ENCODE results near the gene OSBPL2.

OSBPL2 gene
- 42.4 to 76.2 (median 72.9) reads per million in 3 experiments for total RNA-seq

GRCh38 chr20:62237801-62238568 is at the start of gene OSBPL2:
OSBPL2 (plus strand) TSS chr20:62238521; CDS start chr20:62256185, 17,664 bp downstream.
- peak; percentile 100 for DNase-seq

GRCh38 chr20:62190639-62191411 is 47.5 kb upstream of the OSBPL2 start:
- DNase-seq: no peak

- DNase-seq: no peak
Measured at GRCh38 chr20:62191781-62192559, 46.4 kb upstream of the OSBPL2 start.

- no peak for DNase-seq
Measured at GRCh38 chr20:62192635-62193034, 45.7 kb upstream of the OSBPL2 start.

- no peak for DNase-seq
Measured at GRCh38 chr20:62193079-62194025, 45.0 kb upstream of the OSBPL2 start.

- DNase-seq: no peak
Measured at GRCh38 chr20:62195075-62195405, 43.3 kb upstream of the OSBPL2 start.

- no peak for DNase-seq
Measured at GRCh38 chr20:62195736-62196135, 42.6 kb upstream of the OSBPL2 start.

- DNase-seq: no peak
Measured at GRCh38 chr20:62196286-62196685, 42.0 kb upstream of the OSBPL2 start.

GRCh38 chr20:62197311-62197710 is 41.0 kb upstream of the OSBPL2 start:
- DNase-seq: no peak

- no peak for DNase-seq
Measured at GRCh38 chr20:62197801-62198200, 40.5 kb upstream of the OSBPL2 start.

- DNase-seq: no peak
Measured at GRCh38 chr20:62198496-62198895, 39.8 kb upstream of the OSBPL2 start.

GRCh38 chr20:62198931-62199330 is 39.4 kb upstream of the OSBPL2 start:
- DNase-seq: no peak

GRCh38 chr20:62200491-62201172 is 37.7 kb upstream of the OSBPL2 start:
- no peak for DNase-seq

- DNase-seq: no peak
Measured at GRCh38 chr20:62201173-62202082, 36.9 kb upstream of the OSBPL2 start.

GRCh38 chr20:62202083-62202395 is 36.3 kb upstream of the OSBPL2 start:
- no peak for DNase-seq

GRCh38 chr20:62202676-62203377 is 35.5 kb upstream of the OSBPL2 start:
- DNase-seq: no peak

- DNase-seq: no peak
Measured at GRCh38 chr20:62203378-62204030, 34.8 kb upstream of the OSBPL2 start.

GRCh38 chr20:62205618-62206387 is 32.5 kb upstream of the OSBPL2 start:
- no peak for DNase-seq

GRCh38 chr20:62206388-62206775 is 31.9 kb upstream of the OSBPL2 start:
- DNase-seq: no peak

All from central memory CD4-positive, alpha-beta T cell (primary cell).